NCI-H146 treated with DMSO at 0.1 percent for 48 hours (cell line): ENCODE measurements around the gene BRSK2.
A peak's percentile ranks its signal among the peaks of the same experiment; 100 is the strongest.
"Not testable (repeated sequence)": the region's sequence is repeated elsewhere in the genome, so short reads cannot be mapped to it uniquely, and the experiment has no call there.

ENCODE experiments used
- DNase-seq: peaks from one replicate; lab custom pipeline; 2025; ENCODE audit not compliant: unreplicated experiment; lab: John Stamatoyannopoulos, UW

BRSK2 gene

DNA sequence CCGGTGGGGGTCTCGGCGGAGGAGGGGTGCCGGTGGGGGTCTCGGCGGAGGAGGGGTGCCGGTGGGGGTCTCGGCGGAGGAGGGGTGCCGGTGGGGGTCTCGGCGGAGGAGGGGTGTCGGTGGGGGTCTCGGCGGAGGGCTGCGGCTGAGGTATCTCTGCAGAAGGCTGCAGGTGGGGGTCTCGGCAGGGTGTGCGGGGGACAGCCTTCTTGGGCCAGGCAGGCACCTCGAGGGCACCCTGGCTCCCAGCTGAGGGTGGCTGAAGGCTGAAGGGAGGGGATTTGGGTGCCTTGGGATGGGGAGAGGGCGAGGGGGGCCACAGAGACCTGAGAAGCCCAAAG lies 45.7 kb downstream of the BRSK2 start:
- not testable (repeated sequence) for DNase-seq

DNA sequence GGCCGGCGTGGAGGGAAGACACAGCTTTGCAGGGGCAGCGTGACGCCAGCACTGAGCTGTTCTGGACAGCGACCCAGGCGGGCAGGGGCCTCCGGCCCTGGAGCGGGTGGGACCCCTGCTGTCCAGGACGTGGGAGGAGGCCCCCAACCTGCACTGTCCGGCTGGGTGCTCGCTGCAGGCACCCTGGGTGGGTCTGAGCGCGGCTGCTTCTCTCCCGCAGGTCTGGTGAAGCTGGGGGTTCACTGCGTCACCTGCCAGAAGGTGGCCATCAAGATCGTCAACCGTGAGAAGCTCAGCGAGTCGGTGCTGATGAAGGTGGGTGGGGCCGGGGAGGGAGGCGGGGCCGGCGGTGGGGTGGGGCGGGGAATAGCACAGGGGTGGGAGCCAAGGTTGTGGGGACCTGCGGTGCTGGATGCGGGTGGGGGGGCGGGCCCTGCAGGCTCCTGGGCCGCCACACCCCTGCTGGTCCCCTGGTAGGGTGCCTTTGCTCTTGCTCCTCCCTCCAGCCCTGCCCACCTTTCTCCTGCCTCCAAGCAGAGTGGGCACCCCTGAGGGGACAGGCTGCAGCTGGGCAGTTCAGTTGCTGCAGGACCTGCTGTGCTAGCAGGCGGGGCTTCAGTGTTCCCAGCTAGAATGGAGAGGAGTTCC lies 46.2 kb downstream of the BRSK2 start:
- DNase-seq, result peak; percentile 31

DNA sequence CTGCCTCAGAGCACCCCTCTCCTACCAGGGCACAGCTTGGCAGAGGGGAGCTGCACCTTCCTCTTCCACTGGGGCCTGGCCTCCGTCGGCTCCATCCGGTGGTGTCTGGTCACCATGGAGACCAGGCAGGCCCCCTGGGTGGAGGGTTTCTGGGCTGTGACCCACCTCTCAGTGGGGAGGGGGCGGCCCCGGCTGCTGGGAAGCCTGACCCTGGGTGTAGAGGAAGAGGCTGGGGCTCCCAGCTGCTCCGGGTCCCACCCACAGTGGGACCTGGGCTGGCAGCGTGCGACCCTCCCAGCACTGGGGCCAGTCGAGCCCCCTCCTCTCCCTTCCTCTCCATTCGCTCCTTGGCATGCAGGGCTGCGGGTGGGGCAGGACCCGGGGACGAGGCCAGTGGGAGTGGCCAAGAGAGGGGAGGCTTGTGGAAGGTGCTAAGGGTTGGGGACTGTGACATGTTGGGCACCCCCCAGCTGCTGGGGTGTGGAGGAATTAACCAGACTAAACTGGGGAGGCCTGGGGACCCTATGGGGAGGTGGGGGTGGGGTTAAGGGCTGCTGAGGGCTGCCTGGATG lies 46.8 kb downstream of the BRSK2 start:
- no peak for DNase-seq

DNA sequence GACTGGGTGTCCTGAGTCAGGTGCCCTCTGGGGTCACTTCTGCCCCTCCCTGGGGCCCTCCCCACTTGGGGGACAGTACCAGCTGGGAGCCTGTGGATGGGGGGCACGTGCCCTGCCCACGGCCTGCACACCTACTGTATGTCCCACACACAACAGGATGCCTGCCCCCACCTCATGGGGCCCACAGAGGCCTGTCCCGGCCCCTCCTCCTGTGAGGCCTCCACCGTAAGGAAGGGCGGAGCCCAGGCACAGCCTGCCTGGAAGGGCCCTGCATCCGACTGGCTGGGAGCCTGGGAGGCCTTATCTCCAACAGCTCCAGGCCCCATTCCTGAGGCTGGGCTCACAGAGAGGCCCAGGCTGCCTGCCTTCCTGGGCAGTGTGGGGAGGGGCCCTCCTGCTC lies 47.8 kb downstream of the BRSK2 start:
- no peak for DNase-seq

DNA sequence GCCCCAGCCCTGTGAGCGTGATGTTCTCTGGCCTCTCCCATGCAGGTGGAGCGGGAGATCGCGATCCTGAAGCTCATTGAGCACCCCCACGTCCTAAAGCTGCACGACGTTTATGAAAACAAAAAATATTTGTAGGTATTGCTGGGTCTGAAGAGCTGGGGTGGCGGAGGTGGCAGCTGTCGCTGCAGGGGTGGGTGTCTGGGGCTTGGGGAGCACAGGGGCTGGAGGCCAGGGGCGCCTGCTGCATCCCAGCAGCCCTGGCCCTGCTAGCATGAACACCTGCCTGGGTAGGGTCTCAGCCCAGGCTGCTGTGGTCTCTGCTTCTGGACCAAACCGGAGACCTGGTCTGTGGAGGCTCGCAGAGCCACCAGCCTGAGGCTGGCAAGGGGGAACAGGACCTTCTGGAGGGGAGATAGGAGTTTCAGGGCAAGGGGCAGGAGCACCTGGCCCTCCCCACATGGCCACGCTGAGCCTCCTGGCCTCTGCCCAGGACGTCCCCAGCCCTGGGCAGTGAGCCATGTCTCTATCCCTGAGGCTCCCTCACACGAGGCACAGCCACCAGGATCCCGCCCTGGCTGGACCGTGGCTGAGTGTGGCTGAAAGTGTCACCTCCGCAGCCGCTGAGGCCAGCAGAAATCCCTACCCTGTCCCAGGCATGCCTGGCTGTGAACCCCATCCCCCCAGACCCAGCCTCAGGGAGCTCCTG lies 48.7 kb downstream of the BRSK2 start:
- no peak for DNase-seq

DNA sequence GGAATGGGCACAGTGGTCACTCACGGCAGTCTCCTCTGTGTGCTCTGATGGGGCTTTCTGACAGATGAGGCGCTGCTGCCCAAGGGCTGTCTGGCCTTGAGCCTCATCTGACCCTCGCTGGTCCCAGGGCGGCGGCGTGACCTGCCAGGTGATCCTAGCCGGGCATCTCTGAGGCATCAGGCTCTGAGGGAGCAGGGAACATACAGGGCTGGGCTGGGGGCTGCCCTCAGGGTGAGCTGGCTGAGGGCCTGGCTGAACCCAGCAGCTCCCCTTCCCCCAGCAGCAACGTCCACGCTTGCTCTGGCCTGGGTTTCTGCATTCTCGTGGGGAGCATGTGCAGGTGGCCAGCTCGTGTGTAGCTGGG lies 49.2 kb downstream of the BRSK2 start:
- DNase-seq, result no peak

DNA sequence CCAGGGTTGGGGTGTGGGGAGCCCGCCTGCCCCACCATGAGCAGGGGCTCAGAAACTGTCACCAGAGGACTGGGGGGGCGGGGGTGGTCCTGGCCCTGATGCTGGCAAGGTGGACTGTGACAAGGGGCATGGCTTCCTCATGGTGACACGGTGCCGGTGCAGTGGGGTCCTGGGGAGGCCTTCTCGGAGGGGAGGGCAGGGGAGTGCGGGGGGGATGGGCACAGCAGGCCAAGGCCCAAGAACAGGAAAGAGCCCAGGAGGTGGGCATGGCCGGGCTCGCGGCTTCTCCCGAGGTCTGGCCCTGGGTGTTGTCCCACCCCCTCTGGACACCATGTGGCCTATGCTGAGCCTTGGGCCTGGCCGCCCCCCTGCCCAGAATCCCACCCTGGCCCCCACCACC lies 49.6 kb downstream of the BRSK2 start:
- DNase-seq, result no peak

DNA sequence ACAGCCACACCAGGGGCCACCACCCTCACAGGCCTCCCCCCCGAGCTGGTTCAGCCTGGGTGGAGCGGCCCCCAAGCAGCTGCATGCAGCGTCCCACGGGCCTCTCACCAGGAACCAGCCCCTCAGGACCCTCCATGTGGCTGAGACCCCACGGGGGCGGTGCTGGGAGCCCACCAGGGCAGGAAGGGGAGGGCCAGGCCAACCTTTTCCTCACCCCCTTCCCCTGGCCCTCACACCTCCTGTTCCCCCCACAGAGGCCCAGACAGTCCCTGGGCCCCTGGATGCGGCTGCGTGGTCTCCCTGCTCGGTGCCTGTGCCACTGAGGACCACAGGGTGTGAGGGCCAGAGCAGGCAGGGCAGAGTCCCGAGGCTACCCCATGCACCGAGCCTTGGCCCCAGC lies 50.3 kb downstream of the BRSK2 start:
- no peak for DNase-seq

DNA sequence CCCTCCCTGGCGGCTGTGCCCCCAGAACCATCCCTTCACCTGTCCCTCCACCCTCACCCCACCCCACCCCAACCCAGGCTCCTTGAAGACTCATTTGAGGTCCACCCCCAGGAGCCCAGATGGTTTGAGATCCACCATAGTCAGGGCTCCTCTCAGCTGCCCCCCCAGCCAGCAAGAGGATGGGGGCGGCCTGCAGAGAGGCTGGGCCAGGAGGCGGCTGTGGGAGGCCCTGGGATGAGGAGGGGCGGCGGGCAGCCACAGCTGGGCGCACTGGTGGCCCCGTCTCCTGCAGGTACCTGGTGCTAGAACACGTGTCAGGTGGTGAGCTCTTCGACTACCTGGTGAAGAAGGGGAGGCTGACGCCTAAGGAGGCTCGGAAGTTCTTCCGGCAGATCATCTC lies 50.8 kb downstream of the BRSK2 start:
- no peak for DNase-seq

DNA sequence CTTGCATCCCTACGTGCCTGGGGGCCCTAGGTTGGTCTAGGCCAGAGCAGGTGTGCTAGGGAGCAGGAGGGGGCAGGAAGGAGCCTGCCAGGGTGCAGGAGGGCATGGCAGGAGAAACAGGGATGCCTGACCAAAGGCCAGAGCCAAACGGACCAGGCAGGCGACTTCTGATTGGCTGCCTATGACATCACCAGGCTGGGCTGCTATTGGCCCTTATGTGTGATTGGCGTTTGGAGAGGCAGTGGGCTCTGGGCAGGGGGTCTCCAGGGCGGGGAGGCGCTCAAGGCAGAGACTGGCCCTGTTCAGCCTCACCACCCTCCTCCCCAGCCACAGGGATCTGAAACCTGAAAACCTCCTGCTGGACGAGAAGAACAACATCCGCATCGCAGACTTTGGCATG lies 52.4 kb downstream of the BRSK2 start:
- no peak for DNase-seq

DNA sequence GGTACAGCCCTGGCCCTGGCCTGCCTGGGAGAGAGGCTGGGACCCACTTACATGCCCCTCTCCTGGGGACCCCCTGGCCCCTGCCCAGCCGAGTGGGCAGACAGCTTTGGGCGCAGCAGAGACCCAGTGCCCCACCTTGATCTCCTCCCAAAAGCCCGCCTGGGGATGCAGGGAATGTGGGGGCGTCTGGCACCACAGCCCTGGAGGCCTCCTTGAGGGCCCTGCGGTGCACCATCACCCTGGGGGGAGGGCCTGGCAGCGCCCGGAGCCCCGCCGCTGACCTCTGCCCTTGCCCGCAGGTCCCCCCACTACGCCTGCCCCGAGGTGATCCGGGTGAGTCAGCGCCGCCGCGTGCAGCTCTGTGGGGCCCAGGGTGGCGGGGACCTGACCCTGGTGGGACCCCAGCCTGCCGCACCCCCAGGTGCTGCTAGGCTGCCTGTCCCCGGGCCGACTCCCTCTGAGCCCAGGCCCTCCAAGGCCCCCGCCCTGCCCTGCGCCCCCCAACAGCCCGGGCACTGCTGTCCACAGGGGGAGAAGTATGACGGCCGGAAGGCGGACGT lies 53.2 kb downstream of the BRSK2 start:
- no peak for DNase-seq

DNA sequence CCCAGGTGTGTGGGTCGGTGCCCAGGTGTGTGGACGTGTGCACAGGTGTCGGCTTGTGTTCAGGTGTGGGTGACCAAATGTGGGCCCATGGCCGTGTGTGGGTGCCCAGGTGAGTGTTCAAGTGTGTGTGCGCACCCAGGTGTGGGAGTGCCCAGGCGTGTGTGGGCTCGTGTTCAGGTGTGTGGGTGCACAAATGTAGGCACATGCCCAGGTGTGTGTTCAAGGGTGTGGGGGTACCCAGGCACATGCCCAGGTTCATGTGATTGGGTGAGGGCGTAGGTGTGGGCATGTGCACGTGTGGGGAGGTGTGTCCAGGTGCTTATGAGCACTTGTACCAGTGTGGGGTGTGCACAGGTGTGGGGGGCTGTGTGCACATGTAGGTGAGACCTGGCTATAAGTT lies 54.0 kb downstream of the BRSK2 start:
- DNase-seq, result no peak

DNA sequence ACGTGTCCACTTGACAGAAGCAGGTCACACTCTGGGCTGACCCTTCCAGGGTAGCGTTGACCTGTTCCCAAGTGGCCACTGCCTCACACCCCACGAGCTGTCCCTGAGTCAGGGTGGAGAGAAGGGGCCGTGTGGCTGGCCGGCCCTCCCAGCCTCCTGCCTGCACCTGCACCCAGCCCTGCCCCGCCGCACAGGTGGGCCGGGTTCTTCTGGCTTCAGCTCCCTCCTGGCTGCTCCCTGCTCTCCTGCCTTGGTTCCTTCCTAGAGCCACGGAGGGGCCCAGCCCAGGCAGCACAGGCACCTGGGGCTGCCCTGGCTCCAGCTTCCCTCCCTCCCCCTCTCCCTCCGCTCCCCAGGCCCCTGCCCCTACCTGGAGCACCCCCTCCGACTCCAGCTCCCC lies 54.6 kb downstream of the BRSK2 start:
- no peak for DNase-seq

DNA sequence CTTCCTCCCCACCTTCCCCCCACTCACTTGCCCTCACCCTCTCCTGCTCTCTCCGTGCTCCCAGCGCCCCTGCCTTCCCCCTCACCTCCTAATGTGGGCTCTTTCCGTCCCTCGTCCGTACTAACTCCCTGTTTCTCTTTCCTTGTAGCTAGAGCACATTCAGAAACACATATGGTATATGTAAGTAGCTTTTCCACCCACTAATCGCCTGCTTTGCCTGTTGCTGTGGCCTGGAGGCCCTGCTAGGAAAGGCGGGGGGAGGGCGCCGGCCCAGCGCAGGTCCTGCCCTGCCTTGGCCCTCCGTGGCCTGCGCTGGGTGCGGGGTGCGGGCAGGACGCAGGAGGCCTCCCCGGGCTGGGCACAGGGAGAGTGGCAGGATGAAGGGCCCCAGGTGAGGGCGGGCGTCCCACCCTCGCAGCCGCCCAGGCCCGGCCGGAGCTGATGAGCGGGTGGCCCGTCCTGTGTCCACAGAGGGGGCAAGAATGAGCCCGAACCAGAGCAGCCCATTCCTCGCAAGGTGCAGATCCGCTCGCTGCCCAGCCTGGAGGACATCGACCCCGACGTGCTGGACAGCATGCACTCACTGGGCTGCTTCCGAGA lies 55.2 kb downstream of the BRSK2 start:
- DNase-seq, result no peak

DNA sequence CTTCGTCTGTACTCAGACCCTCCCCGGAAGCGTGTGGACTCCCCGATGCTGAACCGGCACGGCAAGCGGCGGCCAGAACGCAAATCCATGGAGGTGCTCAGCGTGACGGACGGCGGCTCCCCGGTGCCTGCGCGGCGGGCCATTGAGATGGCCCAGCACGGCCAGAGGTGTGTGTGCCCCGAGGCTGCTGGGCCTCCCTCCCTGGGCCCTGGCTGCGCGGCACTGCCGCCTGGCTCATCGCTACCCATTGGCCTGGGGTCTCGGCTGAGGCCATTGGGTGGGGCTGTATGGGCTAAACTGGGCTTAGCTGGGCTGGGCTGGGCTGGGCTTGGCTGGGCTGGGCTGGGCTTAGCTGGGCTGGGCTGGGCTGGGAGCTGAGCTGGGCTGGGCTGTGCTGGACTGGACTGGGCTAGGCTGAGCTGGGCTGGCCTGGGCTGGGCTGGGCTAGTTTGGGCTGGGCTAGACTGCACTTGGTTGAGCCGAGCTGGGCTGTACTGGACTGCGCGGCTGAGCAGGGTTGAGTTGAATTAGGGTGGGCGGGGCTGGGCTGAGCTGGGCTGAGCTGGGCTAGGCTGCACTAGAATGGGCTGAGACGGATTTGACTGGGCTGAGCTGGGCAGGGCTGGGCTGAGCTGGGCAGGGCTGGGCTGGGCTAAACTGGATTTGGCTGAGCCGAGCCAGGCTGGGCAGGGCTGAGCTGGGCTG lies 56.2 kb downstream of the BRSK2 start:
- DNase-seq, result no peak

DNA sequence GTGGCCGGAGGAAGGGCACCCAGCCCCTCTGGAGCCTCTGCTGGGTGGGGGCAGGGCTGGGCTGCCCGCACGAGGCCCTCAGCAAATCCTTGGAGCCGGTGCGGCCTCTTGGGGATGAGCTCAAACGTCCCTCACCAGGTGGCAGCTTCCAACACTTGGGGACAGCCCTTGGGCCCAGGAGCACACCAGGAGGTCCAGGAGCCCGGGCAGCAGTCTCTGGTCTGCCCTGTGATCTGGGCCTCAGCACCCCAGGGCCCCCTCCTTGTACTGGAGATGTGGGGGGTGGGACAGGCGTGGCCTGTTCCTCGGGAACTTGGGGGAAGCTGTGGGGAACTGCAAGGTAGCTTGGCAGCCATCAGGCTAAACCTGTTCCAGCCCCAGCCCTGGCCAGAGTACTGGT lies 56.9 kb downstream of the BRSK2 start:
- no peak for DNase-seq

DNA sequence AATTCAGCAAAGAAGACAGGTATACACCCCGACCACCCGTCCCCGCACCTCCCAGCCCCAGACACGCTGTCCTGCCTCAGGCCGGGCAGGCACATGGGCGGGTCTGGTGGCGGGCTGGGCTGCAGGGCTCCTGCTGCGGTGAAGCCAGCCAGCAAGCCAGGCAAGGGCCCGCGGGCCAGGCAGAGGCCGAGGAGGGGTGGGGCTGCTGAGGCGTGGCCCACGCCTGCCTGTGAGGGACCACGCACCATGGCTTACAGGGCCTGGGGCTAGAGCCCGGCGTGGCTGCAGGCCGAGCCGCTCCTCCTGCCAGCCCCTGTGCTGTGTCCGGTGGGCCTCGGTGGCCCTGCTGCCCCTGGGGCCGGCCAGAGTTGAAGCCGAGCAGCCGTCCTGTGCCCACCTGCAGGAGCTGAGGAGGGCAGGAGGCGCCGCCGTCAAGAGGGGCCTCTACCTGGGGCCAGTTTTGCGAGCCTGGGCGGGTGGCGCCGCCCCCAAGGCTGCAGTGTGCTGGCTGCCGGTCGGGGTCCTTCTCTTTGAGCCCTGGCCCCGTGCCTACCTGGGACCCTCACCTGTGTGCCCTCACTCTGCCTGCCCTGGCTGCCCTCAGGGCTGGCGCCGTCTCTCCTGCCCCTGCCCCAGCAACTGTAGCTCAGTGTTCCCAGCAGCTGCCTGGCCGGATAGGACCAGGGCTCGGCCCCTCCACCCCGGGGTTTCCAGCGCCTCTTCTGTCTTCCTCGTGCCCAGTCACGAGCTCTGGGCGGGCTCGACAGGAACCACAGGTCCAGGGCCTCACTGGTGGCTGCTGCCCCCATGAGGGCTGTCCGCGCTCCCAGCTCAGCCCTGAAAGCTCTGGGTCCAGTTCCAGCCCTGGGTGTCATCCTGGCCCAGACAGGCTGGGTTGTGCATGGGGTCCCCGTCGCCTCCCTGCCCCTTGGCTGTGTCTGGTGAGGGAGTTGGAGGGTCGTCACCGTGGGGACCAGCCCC lies 58.4 kb downstream of the BRSK2 start:
- DNase-seq, result no peak

DNA sequence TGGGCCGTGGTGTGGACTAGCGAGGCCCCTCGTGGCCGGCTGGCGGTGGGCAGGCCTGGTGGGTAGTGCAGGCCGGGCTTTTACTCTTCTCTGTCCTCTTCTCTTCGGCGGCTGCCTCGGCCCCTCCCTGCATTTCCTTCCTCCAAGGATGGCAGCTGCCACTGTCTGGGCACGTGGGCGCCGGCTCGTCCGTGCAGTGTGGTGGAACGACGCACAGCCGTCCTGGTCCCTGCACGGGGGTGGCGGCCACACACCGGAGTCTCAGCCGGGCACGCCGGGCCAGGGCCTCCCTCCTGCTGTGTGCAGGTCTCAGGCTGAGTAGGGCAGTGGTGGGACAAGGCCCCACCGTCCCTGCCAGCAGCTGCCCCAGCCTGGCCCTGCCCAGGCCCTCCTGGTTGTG lies 59.1 kb downstream of the BRSK2 start:
- no peak for DNase-seq

DNA sequence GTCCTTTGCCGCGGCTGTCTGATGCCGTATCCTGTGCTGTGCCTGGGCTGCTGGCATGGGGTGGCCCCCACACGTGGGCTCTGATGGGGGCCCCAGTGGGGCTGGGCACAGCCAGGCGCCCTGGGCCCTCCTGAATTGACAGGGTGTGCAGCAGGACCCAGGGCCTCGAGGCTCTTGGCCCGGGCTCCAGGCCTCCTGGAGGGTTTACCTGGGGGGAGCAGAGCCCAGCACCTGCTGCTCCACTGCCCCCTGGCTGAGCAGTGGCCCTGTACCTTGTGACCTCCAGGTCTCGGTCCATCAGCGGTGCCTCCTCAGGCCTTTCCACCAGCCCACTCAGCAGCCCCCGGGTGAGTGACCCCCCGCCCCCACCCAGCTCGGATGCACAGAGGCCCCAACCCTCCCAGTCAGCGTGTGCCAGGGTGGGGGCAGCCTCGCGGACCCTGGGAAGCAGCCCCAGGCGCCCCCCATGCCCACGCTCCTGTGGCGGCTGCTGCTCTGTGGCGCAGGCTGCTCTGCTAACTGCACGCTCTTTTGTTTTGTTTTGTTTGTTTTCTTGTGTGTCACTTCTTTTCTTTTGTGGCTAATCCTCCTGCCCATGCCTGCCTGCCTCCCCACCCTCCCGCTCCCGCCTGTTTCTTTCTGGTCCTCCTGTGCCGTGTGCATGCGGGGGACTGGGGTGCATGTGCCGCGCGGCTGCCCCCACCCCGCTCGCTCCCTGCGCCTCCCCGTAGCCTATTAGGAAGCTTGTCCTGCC lies 59.9 kb downstream of the BRSK2 start:
- DNase-seq, result no peak
